Lower leg skin (tissue), 3 donors: ENCODE measurements around the gene TSPO.

Experiments used
- CTCF ChIP-seq, 3 donors: fragments of 450-650 bp; IDR thresholded peaks; one replicate each; pipeline ENCODE4 v1.5.1; 2016; ENCODE audit warnings: antibody characterized with exemption in 3 of 3, mild to moderate bottlenecking in 3 of 3, moderate library complexity in 2 of 3
- POLR2A ChIP-seq, 2 donors: fragments of 450-650 bp; IDR thresholded peaks; one replicate each; pipeline ENCODE4 v1.6.1; 2016 to 2017; ENCODE audit warnings: antibody characterized with exemption in 2 of 2, mild to moderate bottlenecking in 1 of 2, moderate library complexity in 1 of 2

- TF ChIP-seq CTCF (IDR thresholded peaks at IDR 0.05) = no peak
- TF ChIP-seq POLR2A (IDR thresholded peaks at IDR 0.05) = no peak
Measured at GRCh38 chr22:43176090-43176489, 24.7 kb downstream of the TSPO start.
